Activated CD4-positive, alpha-beta memory T cell treated with anti-CD3 and anti-CD28 coated beads for 36 hours (primary cell): ENCODE measurements around the gene PLA2G6. TPM values are rescaled to one million over a fixed set of nuclear protein-coding genes. Genes with fewer than 3 reads are reported as not detected.

Experiments used
- CTCF ChIA-PET: fragments of 350-600 bp; sonication (Branson Sonifier 250); formaldehyde crosslinking; loops from one replicate; lab custom pipeline; 2021; ENCODE audit warnings: antibody characterized with exemption, inconsistent platforms; lab: Charles Lee
- POLR2A ChIA-PET: fragments of 350-600 bp; sonication (Branson Sonifier 250); formaldehyde crosslinking; loops from one replicate; lab custom pipeline; 2021; ENCODE audit warnings: antibody characterized with exemption; lab: Charles Lee
- DNase-seq: peaks from one replicate; pipeline ENCODE4 v3.0.0-alpha.2; 2020
- H3K27ac Mint-ChIP-seq: one replicate; pipeline ENCODE4 v1.8.0; 2021; ENCODE audit warnings: mixed read lengths
- H3K27me3 Mint-ChIP-seq: one replicate; pipeline ENCODE4 v1.8.0; 2021; ENCODE audit warnings: mixed read lengths
- H3K36me3 Mint-ChIP-seq: one replicate; pipeline ENCODE4 v1.8.0; 2021; ENCODE audit warnings: mixed read lengths
- H3K4me1 Mint-ChIP-seq: one replicate; pipeline ENCODE4 v1.8.0; 2021; ENCODE audit warnings: low read depth, mixed read lengths
- H3K4me3 Mint-ChIP-seq: one replicate; pipeline ENCODE4 v1.8.0; 2021; ENCODE audit warnings: mild to moderate bottlenecking, mixed read lengths
- H3K9me3 Mint-ChIP-seq: one replicate; pipeline ENCODE4 v1.8.0; 2021; ENCODE audit warnings: mixed read lengths
- intact Hi-C: fragments of 100-400 bp; cut with micrococcal nuclease; formaldehyde crosslinking; loops from one replicate; pipeline ENCODE4 v1.15.1; 2023
- total RNA-seq, 2 experiments: library from RNA; stranded (reverse); gene quantifications; one replicate each; pipeline ENCODE4 v1.2.3, GENCODE V29; 2021

PLA2G6 gene
- total RNA-seq, 2 experiments from 2014 or later, result 63.7 to 69.5 TPM

DNA sequence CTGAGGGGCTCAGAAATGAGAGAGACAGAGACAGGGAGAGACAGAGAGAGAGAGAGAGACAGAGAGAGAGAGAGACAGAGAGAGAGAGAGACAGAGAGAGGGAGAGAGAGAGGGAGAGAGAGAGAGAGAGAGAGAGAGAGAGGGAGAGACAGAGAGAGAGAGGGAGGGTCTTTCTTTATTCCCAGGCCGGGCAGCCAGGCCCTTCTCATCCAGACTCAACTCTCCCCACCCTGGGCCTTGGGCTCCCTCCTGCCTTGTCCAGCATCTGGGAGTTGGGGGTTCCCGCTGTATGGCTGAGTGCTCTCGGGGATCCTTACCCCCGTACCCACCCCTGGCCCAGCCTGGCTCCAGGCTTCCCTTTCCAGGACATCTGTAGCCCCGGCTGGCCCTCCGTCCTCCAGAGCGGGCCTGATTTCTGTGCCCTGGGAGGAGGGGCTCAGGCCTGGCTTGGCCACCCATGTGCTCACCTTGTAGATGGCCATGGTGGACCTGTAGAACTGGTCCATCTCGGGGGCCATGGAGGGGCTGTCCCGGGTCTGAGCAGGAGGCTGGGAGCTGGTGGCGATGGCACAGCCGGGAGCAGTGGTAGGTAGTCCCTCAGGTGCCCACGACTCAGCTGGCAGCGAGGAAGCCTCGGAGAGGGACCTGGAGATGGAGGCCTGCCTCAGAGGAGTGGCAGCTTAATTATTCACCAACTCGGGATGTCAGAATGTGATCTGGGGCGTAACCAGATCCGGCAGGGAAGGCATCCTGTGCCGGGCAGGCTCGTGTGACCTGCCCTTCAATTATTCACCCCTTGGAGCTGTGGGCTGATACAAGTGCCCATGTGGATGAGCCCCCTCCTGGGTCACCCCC lies 71.4 kb downstream of the PLA2G6 start, which contains the start of gene BAIAP2L2:
BAIAP2L2 (minus strand) TSS at position 677 of the 855 bp plus-strand sequence; CDS start at position 518, 159 bp downstream.
- Mint-ChIP-seq H3K4me3 (no peak within 1 kb of the TSS), H3K4me1 (peaks cover 3% of the 10 kb centered on the region)
- CTCF ChIA-PET, result interaction anchor here (0.6 kb wide), 1 partner anchor 125 kb away, joined by 3 read pairs; no protein-coding TSS in a partner anchor

DNA sequence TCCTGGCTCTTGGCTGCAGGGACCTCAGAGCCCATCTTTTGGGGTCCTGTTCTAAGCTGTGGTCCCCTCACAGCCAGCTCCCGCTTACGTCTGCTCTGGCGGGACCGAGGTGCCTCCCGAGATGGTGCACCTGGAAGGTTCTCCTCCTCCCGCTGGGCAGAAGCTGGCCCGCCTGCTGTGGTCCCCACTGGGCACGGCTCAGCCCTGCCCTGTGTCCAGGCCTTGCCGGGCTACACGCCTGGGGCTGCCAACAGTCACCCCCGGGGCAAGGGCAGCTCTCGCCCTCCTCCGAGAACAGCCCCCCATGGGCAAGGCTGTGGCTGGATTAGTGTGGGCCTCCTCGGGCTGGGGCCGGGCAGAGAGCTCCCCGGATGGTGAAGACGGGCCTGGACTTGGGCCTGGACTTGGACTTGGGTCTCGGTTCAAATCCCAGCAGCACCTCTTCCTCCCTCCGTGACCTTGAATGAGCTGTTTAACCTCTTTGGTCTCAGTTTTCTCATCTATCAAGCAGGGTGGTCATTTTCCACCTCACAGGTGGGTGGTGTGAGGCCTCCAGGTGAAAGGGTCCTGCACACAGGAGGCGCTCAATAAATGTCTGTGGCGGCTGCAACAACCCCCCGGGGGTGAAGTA lies 72.1 kb downstream of the PLA2G6 start:
- no peak overlapping the region for H3K27ac Mint-ChIP-seq
- intact Hi-C loops, result loop anchor here (10.0 kb wide), 2 partner anchors 55 to 245 kb away; partner anchors contain the start of gene PICK1
- H3K4me3 Mint-ChIP-seq, result no peak overlapping the region
- H3K36me3 Mint-ChIP-seq, result peaks cover 2% of the 10 kb centered on the region
- ChIA-PET POLR2A (no interaction called here), CTCF (interaction anchor here (0.6 kb wide), 2 partner anchors 10 to 124 kb away, joined by 3 read pairs; no protein-coding TSS in a partner anchor)
- H3K4me1 Mint-ChIP-seq, result peaks cover 2% of the 10 kb centered on the region
- H3K9me3 Mint-ChIP-seq, result no peaks in the 10 kb centered on the region
- DNase-seq, result peak; percentile 19
- H3K27me3 Mint-ChIP-seq, result no peaks in the 10 kb centered on the region

More for the DNA sequence above, 71.4 kb downstream of the PLA2G6 start, which contains the start of gene BAIAP2L2:
- POLR2A ChIA-PET, result no interaction called here
- no peak for DNase-seq
- Mint-ChIP-seq H3K27ac (no peak within 1 kb of the TSS), H3K9me3 (no peaks in the 10 kb centered on the region), H3K27me3 (no peaks in the 10 kb centered on the region), H3K36me3 (peaks cover 2% of the 10 kb centered on the region)
- intact Hi-C loops, result no loop called here

GRCh38 chr22:38108561-38109319 lies 72.9 kb downstream of the PLA2G6 start:
- H3K4me3 Mint-ChIP-seq, result no peak overlapping the region
- CTCF ChIA-PET, result no interaction called here
- H3K9me3 Mint-ChIP-seq, result no peaks in the 10 kb centered on the region
- intact Hi-C loops, result loop anchor here (10.0 kb wide), 2 partner anchors 54 to 246 kb away; partner anchors contain the start of gene PICK1
- no peaks in the 10 kb centered on the region for H3K4me1 Mint-ChIP-seq
- no peak for DNase-seq
- POLR2A ChIA-PET, result no interaction called here
- H3K36me3 Mint-ChIP-seq, result no peaks in the 10 kb centered on the region
- H3K27ac Mint-ChIP-seq, result no peak overlapping the region
- H3K27me3 Mint-ChIP-seq, result no peaks in the 10 kb centered on the region

GRCh38 chr22:38107692-38108515 lies 73.7 kb downstream of the PLA2G6 start:
- ChIA-PET POLR2A (no interaction called here), CTCF (no interaction called here)
- Mint-ChIP-seq H3K4me1 (no peaks in the 10 kb centered on the region), H3K9me3 (no peaks in the 10 kb centered on the region), H3K4me3 (no peak overlapping the region), H3K27me3 (no peaks in the 10 kb centered on the region), H3K27ac (no peak overlapping the region), H3K36me3 (no peaks in the 10 kb centered on the region)
- DNase-seq, result no peak
- intact Hi-C loops, result loop anchor here (10.0 kb wide), 2 partner anchors 53 to 247 kb away; partner anchors contain the start of gene PICK1

DNA sequence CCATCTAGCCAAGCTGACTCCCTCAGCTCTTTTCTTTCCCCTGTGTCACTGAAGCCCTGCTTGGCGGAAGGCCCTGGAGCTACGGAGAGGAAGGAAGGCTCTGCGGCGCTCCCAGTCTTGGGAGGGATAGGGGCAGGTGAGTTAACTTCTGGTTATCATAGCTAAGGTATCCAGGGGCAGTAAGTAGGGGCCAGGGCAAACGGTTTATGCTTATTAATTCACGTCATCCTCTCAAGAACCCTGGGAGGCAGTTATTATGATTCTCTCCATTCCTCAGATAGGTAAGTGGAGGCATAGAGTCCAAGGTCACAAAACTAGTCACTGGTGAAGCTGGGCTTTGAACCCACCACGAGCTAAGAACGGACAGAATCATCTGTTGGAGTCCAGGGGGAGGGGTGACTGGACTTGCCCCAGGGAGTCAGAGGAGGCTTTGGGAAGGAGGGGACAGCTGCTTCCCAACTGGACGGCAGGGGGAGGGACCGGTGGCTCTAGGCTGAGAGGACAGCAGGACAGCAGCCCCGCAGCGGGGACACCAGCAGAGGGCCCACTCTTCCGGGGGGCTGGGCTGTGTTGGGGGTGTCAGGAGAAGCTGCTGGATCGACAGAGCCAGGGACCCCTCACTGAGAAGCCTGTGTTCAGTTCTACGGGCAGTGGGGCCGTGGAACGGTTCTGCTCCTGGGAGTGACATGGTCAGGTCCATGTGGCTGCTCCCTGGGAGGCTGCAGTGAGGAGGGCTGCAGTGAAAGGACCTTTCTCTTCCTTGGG lies 74.6 kb downstream of the PLA2G6 start:
- H3K4me3 Mint-ChIP-seq, result no peak overlapping the region
- H3K4me1 Mint-ChIP-seq, result no peaks in the 10 kb centered on the region
- ChIA-PET POLR2A (no interaction called here), CTCF (interaction anchor here (1.6 kb wide), 1 partner anchor 55 kb away, joined by 4 read pairs; no protein-coding TSS in a partner anchor)
- H3K9me3 Mint-ChIP-seq, result no peaks in the 10 kb centered on the region
- no peak overlapping the region for H3K27ac Mint-ChIP-seq
- intact Hi-C loops, result loop anchor here (10.0 kb wide), 2 partner anchors 52 to 248 kb away; partner anchors contain the start of gene PICK1
- no peaks in the 10 kb centered on the region for H3K36me3 Mint-ChIP-seq
- DNase-seq, result no peak
- H3K27me3 Mint-ChIP-seq, result no peaks in the 10 kb centered on the region

DNA sequence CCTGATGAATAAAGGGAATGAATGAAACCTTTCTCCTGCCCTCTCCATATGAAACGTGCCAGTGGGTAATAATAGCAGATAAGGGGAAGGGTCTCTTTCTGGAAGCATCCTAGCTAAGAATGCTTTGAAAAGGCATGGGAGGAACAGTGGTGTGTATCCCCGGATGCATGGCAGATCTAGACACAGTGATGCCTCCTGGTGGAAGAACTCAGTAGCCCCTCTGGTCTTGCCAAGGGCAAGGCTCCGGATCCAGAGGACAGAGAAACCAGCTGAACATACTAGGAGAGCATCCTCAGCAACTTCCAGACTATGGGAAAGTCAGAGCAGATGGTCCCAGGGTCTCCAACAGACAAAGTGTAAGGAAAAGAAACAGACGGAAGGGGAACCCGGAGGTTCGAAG lies 77.5 kb downstream of the PLA2G6 start:
- Mint-ChIP-seq H3K4me3 (no peak overlapping the region), H3K36me3 (no peaks in the 10 kb centered on the region), H3K9me3 (no peaks in the 10 kb centered on the region), H3K4me1 (no peaks in the 10 kb centered on the region), H3K27me3 (no peaks in the 10 kb centered on the region), H3K27ac (no peak overlapping the region)
- intact Hi-C loops, result loop anchor here (10.0 kb wide), 2 partner anchors 49 to 251 kb away; partner anchors contain the start of gene PICK1
- ChIA-PET POLR2A (no interaction called here), CTCF (interaction anchor here (1.0 to 1.6 kb wide), 4 partner anchors 9 to 52 kb away, joined by 3 to 7 read pairs (median 5); no protein-coding TSS in a partner anchor)
- no peak for DNase-seq

DNA sequence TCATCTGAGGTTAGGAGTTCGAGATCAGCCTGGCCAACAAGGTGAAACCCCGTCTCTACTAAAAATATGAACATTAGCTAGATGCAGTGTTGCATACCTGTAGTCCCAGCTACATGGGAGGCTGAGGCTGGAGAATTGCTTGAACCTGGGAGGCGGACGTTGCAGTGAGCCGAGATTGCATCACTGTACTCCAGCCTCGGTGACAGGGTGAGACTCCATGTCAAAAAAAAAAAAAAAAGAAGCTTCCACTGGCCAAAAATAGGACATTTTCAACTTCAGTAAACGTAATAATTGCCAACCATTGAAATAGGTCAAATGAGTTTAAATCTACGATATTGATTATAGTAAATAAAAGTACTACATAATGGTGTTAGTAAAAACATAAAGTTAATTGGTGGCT lies 78.0 kb downstream of the PLA2G6 start:
- POLR2A ChIA-PET, result no interaction called here
- DNase-seq, result no peak
- CTCF ChIA-PET, result interaction anchor here (1.0 to 1.6 kb wide), 4 partner anchors 10 to 52 kb away, joined by 3 to 7 read pairs (median 5); no protein-coding TSS in a partner anchor
- Mint-ChIP-seq H3K4me1 (no peaks in the 10 kb centered on the region), H3K4me3 (no peak overlapping the region), H3K36me3 (no peaks in the 10 kb centered on the region), H3K9me3 (no peaks in the 10 kb centered on the region), H3K27me3 (no peaks in the 10 kb centered on the region), H3K27ac (no peak overlapping the region)
- intact Hi-C loops, result loop anchor here (10.0 kb wide), 2 partner anchors 49 to 251 kb away; partner anchors contain the start of gene PICK1

GRCh38 chr22:38098410-38099249 lies 83.0 kb downstream of the PLA2G6 start:
- H3K27ac Mint-ChIP-seq, result no peak overlapping the region
- H3K27me3 Mint-ChIP-seq, result no peaks in the 10 kb centered on the region
- peaks cover 3% of the 10 kb centered on the region for H3K36me3 Mint-ChIP-seq
- no peaks in the 10 kb centered on the region for H3K4me1 Mint-ChIP-seq
- H3K9me3 Mint-ChIP-seq, result no peaks in the 10 kb centered on the region
- CTCF ChIA-PET, result interaction anchor here (1.0 to 2.4 kb wide), 4 partner anchors 16 to 164 kb away, joined by 3 to 9 read pairs (median 5); no protein-coding TSS in a partner anchor
- DNase-seq, result no peak
- no peak overlapping the region for H3K4me3 Mint-ChIP-seq
- intact Hi-C loops, result no loop called here
- POLR2A ChIA-PET, result no interaction called here

DNA sequence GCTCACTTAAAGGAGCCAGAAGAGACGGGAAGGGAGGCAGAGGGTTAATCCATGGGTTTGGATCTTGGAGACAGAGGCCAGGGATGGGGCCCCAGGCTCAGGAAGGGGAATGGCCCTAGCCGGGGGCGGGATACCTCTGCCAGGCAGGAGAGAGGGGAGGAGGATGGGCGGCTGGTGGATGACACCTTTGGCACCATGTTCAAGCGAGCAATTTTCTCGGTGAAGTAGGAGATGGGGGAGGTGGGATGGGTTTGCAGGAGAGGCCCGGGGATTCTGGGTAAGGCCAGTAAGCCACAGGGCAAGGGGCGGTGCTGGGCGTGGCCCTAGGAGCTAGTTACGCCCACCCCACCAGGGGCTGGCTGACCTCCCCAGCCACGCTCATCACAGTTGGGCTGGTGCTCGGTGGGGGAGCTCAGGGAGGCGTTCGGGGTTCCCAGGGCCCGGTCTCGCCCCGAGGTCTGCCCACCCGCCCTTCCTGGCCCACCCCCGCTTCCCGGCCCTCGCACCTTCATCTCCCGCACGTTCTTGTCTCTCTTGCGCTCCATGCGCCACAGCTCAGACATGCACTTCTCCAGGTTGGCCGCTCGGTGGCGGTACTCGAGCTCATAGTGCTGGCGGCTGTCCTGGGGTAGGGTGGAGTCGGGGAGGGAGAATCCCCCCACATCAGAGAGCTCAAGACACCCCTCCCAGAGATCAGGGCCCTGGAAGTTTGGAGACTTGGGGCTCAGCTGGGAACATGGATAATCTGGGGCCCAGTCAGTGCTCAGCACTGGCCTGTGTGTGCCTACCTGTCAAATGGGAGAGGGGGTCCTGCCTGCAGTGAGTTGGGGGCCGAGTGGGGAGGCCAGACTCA lies 83.8 kb downstream of the PLA2G6 start:
- DNase-seq, result no peak
- H3K36me3 Mint-ChIP-seq, result peaks cover 9% of the 10 kb centered on the region
- no peaks in the 10 kb centered on the region for H3K9me3 Mint-ChIP-seq
- POLR2A ChIA-PET, result no interaction called here
- no peak overlapping the region for H3K27ac Mint-ChIP-seq
- intact Hi-C loops, result no loop called here
- CTCF ChIA-PET, result interaction anchor here (0.7 to 2.4 kb wide), 3 partner anchors 17 to 474 kb away, joined by 3 to 9 read pairs (median 3); no protein-coding TSS in a partner anchor
- no peaks in the 10 kb centered on the region for H3K4me1 Mint-ChIP-seq
- no peak overlapping the region for H3K4me3 Mint-ChIP-seq
- no peaks in the 10 kb centered on the region for H3K27me3 Mint-ChIP-seq
